Measurements from ENCODE around the gene PCDH10. TPM values are rescaled to one million over a fixed set of nuclear protein-coding genes. Genes with fewer than 3 reads are reported as not detected.

The PCDH10 gene
- 0.05 and 0.50 TPM in 2 replicates for total RNA-seq

GRCh38 chr4:133148690-133149363, at the start of gene PCDH10:
PCDH10 (plus strand) TSS chr4:133149294; CDS start chr4:133150141, 847 bp downstream.

